Measurements from ENCODE around the gene ADAMTS16.

DNA sequence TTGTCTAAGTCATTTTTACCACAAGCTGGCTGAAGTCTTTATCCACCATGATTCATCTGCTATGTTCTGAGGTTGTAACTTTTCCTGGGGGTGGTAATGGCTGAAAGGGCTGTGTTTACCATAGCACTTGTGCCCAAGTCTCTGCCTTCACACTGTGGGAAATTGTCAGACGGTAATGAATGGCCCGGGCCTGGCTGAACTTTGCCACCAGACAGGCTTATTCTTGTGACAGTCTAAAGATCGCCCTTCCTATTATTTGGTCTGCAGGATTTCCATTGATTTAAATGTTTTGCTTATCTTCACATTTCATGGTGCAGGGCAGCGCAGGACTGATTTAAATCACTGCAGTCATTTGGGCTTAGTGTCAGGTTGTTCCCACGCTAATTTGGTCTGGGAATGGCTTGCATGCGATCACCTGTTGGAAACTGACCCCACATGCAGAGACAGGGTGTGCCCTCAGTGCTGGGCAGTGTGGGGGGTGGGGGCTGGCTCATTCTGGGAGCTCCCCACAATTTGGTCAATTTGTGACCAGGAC is 173.0 kb downstream of the ADAMTS16 start:
- TF ChIP-seq CTCF (IDR thresholded peaks at IDR 0.05) = no peak
- no peak for TF ChIP-seq POLR2A (IDR thresholded peaks at IDR 0.05)

Measured in esophagus squamous epithelium (tissue), 4 donors.